ENCODE data around the gene AP2A2. TPM values are rescaled to one million over a fixed set of nuclear protein-coding genes. Genes with fewer than 3 reads are reported as not detected.

AP2A2 gene
- total RNA-seq, 1 donor from 2014 or later: 9.5 TPM

GRCh38 chr11:901452-902061, 24.1 kb upstream of the AP2A2 start:
- DNase-seq (ENCODE audit: low read depth): no peak
- H3K4me3 ChIP-seq (ENCODE audit: low read depth, low read length): no peak overlapping the region
- peaks cover 47% of the 10 kb centered on the region for H3K36me3 ChIP-seq (ENCODE audit: control insufficient read depth, insufficient read depth, low read length)
- H3K27me3 ChIP-seq (ENCODE audit: control insufficient read depth, insufficient read depth, low read length): no peaks in the 10 kb centered on the region
- FAIRE-seq: no peak
- TF ChIP-seq CTCF (IDR thresholded peaks at IDR 0.05; ENCODE audit: insufficient read depth, low read length, severe bottlenecking): no peak

GRCh38 chr11:904380-904779, 21.3 kb upstream of the AP2A2 start:
- Histone ChIP-seq H3K36me3 (ENCODE audit: control insufficient read depth, insufficient read depth, low read length) (peaks cover 45% of the 10 kb centered on the region), H3K4me3 (ENCODE audit: low read depth, low read length) (no peak overlapping the region), H3K27me3 (ENCODE audit: control insufficient read depth, insufficient read depth, low read length) (no peaks in the 10 kb centered on the region)
- TF ChIP-seq CTCF (IDR thresholded peaks at IDR 0.05; ENCODE audit: insufficient read depth, low read length, severe bottlenecking): no peak
- no peak for FAIRE-seq
- no peak for DNase-seq (ENCODE audit: low read depth)

- peaks cover 34% of the 10 kb centered on the region for H3K36me3 ChIP-seq (ENCODE audit: control insufficient read depth, insufficient read depth, low read length)
- no peak for DNase-seq (ENCODE audit: low read depth)
- TF ChIP-seq CTCF (IDR thresholded peaks at IDR 0.05; ENCODE audit: insufficient read depth, low read length, severe bottlenecking): no peak
- H3K27me3 ChIP-seq (ENCODE audit: control insufficient read depth, insufficient read depth, low read length): no peaks in the 10 kb centered on the region
- FAIRE-seq: no peak
- H3K4me3 ChIP-seq (ENCODE audit: low read depth, low read length): no peak overlapping the region
Observed at GRCh38 chr11:905952-906351, 19.7 kb upstream of the AP2A2 start.

- H3K27me3 ChIP-seq (ENCODE audit: control insufficient read depth, insufficient read depth, low read length): no peaks in the 10 kb centered on the region
- FAIRE-seq (no peak), DNase-seq (ENCODE audit: low read depth) (no peak)
- TF ChIP-seq CTCF (IDR thresholded peaks at IDR 0.05; ENCODE audit: insufficient read depth, low read length, severe bottlenecking): no peak
- peaks cover 22% of the 10 kb centered on the region for H3K36me3 ChIP-seq (ENCODE audit: control insufficient read depth, insufficient read depth, low read length)
- H3K4me3 ChIP-seq (ENCODE audit: low read depth, low read length): no peak overlapping the region
Observed at GRCh38 chr11:907668-908067, 18.0 kb upstream of the AP2A2 start.

- no peak for TF ChIP-seq CTCF (IDR thresholded peaks at IDR 0.05; ENCODE audit: insufficient read depth, low read length, severe bottlenecking)
- no peak for FAIRE-seq
- no peak overlapping the region for H3K4me3 ChIP-seq (ENCODE audit: low read depth, low read length)
- H3K27me3 ChIP-seq (ENCODE audit: control insufficient read depth, insufficient read depth, low read length): no peaks in the 10 kb centered on the region
- peaks cover 16% of the 10 kb centered on the region for H3K36me3 ChIP-seq (ENCODE audit: control insufficient read depth, insufficient read depth, low read length)
- peak; percentile 27 for DNase-seq (ENCODE audit: low read depth)
Observed at GRCh38 chr11:908273-908672, 17.4 kb upstream of the AP2A2 start.

GRCh38 chr11:909406-909805, 16.3 kb upstream of the AP2A2 start:
- no peak for TF ChIP-seq CTCF (IDR thresholded peaks at IDR 0.05; ENCODE audit: insufficient read depth, low read length, severe bottlenecking)
- FAIRE-seq (no peak), DNase-seq (ENCODE audit: low read depth) (no peak)
- Histone ChIP-seq H3K4me3 (ENCODE audit: low read depth, low read length) (no peak overlapping the region), H3K27me3 (ENCODE audit: control insufficient read depth, insufficient read depth, low read length) (no peaks in the 10 kb centered on the region), H3K36me3 (ENCODE audit: control insufficient read depth, insufficient read depth, low read length) (peaks cover 12% of the 10 kb centered on the region)

Measured in bronchial epithelial cell (primary cell).